Right cardiac atrium (tissue), 5 donors: ENCODE data around the gene MARK4. TPM values are rescaled to one million over a fixed set of nuclear protein-coding genes. Genes with fewer than 3 reads are reported as not detected.
"Not testable (repeated sequence)": the region's sequence is repeated elsewhere in the genome, so short reads cannot be mapped to it uniquely, and the experiment has no call there.

Experiments
- ATAC-seq, 2 donors: fragments of 200-7000 bp; cut with Tn5 transposase; one replicate each; pipeline versions ENCODE4 v1.8.0 to v1.9.1; 2020; ENCODE audit warnings: moderate library complexity in 2 of 2, mild to moderate bottlenecking in 1 of 2
- DNase-seq, 3 donors: peaks; one replicate each; pipeline ENCODE4 v3.0.0-alpha.2; 2020
- H3K27ac ChIP-seq: one replicate; pipeline ENCODE4 v1.5.1; 2013; ENCODE audit warnings: mild to moderate bottlenecking, low read length, control low read depth, moderate library complexity
- H3K27me3 ChIP-seq: one replicate; pipeline ENCODE4 v1.6.1; 2013; ENCODE audit not compliant: control insufficient read depth, insufficient read depth
- H3K4me1 ChIP-seq: one replicate; pipeline ENCODE4 v1.6.1; 2013; ENCODE audit warnings: low read length; ENCODE audit not compliant: control insufficient read depth, insufficient read depth
- H3K4me3 ChIP-seq: one replicate; pipeline ENCODE4 v1.5.1; 2013; ENCODE audit warnings: low read length, control low read depth
- H3K9me3 ChIP-seq: one replicate; pipeline ENCODE4 v1.6.1; 2013; ENCODE audit warnings: low read length; ENCODE audit not compliant: control insufficient read depth
- WGBS: extraction: QIAGEN DNeasy Blood & Tissue Kit; methylation state at CpG from one replicate; pipeline ENCODE4 v1.1.7; 2013; 5-methylcytosine and 5-hydroxymethylcytosine counted together
- intact Hi-C, 4 donors: fragments of 100-400 bp; cut with DNase I; formaldehyde crosslinking; loops; one replicate each; pipeline versions ENCODE4 v1.11.0 to v1.14.0; 2022 to 2023
- polyA plus RNA-seq: library from polyadenylated mRNA; stranded (reverse); fragments of 200-250 nt; gene quantifications from one replicate; pipeline ENCODE4 v1.2.3, GENCODE V29; 2013
- total RNA-seq, 4 donors: library from RNA; stranded (reverse); fragmentation: NEBNext Ultra II Directional; extraction: Animal tissue kit (Norgen Biotek cat#: 25700); gene quantifications; one replicate each; pipeline ENCODE4 v1.2.1, GENCODE V29; 2021
- donor health status: healthy with polysubstance abuse.
- donor health status: DM: no; HTN: yes; CAD: no.
- donor health status: DM: no; HTN: no; CAD: no.
- donor health status: DM: no; HTN: yes; CAD: no; lungs with severe emphysema.
- donor health status: DM: yes; HTN: yes; CAD: no.

The MARK4 gene
- total and polyA plus RNA-seq, 5 donors, result 21.0 to 54.5 (median 35.9) TPM

GRCh38 chr19:45218426-45218825, 32.6 kb upstream of the MARK4 start:
- H3K4me1 ChIP-seq, result peaks cover 2% of the 10 kb centered on the region
- H3K27ac ChIP-seq, result no peak overlapping the region
- intact Hi-C loops, result no loop called here
- no peak overlapping the region for H3K4me3 ChIP-seq
- whole genome bisulfite sequencing, result 66% methylated on average over 4 of the region's 4 CpGs
- no peak for ATAC-seq
- no peaks in the 10 kb centered on the region for H3K9me3 ChIP-seq
- DNase-seq, result no peak
- no peaks in the 10 kb centered on the region for H3K27me3 ChIP-seq

GRCh38 chr19:45218911-45219743, 31.9 kb upstream of the MARK4 start:
- WGBS, result 82% methylated on average over 18 of the region's 18 CpGs
- no peak overlapping the region for H3K27ac ChIP-seq
- ATAC-seq (no peak), DNase-seq (peak in 1 of 3 donors; percentile 30)
- intact Hi-C loops, result no loop called here
- no peak overlapping the region for H3K4me3 ChIP-seq
- H3K27me3 ChIP-seq, result no peaks in the 10 kb centered on the region
- no peaks in the 10 kb centered on the region for H3K9me3 ChIP-seq
- peaks cover 2% of the 10 kb centered on the region for H3K4me1 ChIP-seq

- H3K27ac ChIP-seq, result no peak overlapping the region
- H3K4me1 ChIP-seq, result no peaks in the 10 kb centered on the region
- ATAC-seq (no peak), DNase-seq (peak in 1 of 3 donors; percentile 1)
- H3K9me3 ChIP-seq, result no peaks in the 10 kb centered on the region
- intact Hi-C loops, result no loop called here
- H3K27me3 ChIP-seq, result no peaks in the 10 kb centered on the region
- H3K4me3 ChIP-seq, result no peak overlapping the region
- 95% methylated on average over 6 of the region's 6 CpGs for WGBS
Measured at GRCh38 chr19:45222724-45223123, 28.3 kb upstream of the MARK4 start.

- Histone ChIP-seq H3K27me3 (no peaks in the 10 kb centered on the region), H3K9me3 (no peaks in the 10 kb centered on the region), H3K4me3 (no peak overlapping the region), H3K27ac (no peak overlapping the region), H3K4me1 (no peaks in the 10 kb centered on the region)
- intact Hi-C loops, result no loop called here
- 96% methylated on average over 5 of the region's 5 CpGs for WGBS
- DNase-seq (peak in 1 of 3 donors; percentile 7), ATAC-seq (no peak)
Measured at GRCh38 chr19:45223879-45224278, 27.2 kb upstream of the MARK4 start.

GRCh38 chr19:45224645-45225044, 26.4 kb upstream of the MARK4 start:
- DNase-seq, result peak in 1 of 3 donors; percentile 36
- Histone ChIP-seq H3K27me3 (no peaks in the 10 kb centered on the region), H3K4me1 (no peaks in the 10 kb centered on the region), H3K27ac (no peak overlapping the region), H3K4me3 (no peak overlapping the region), H3K9me3 (no peaks in the 10 kb centered on the region)
- peak in 1 of 2 donors; percentile 23 for ATAC-seq
- WGBS, result 65% methylated on average over 11 of the region's 11 CpGs
- intact Hi-C loops, result no loop called here

GRCh38 chr19:45229056-45229455, 22.0 kb upstream of the MARK4 start:
- DNase-seq, H3K4me3 ChIP-seq, ATAC-seq, H3K27me3 ChIP-seq, H3K4me1 ChIP-seq, H3K9me3 ChIP-seq, intact Hi-C loops, H3K27ac ChIP-seq: not testable (repeated sequence)
- WGBS, result 94% methylated on average over 2 of the region's 2 CpGs

GRCh38 chr19:45231891-45232290, 19.2 kb upstream of the MARK4 start:
- intact Hi-C loops, result no loop called here

GRCh38 chr19:45234089-45234869, 16.8 kb upstream of the MARK4 start:
- H3K4me1 ChIP-seq, result no peaks in the 10 kb centered on the region
- no peak overlapping the region for H3K4me3 ChIP-seq
- no peak for ATAC-seq
- no peak overlapping the region for H3K27ac ChIP-seq
- H3K27me3 ChIP-seq, result no peaks in the 10 kb centered on the region
- WGBS, result 45% methylated on average over 93 of the region's 93 CpGs
- intact Hi-C loops, result no loop called here
- H3K9me3 ChIP-seq, result no peaks in the 10 kb centered on the region
- DNase-seq, result peak in 1 of 3 donors; percentile 52

More at GRCh38 chr19:45231891-45232290, 19.2 kb upstream of the MARK4 start:
- ATAC-seq, result no peak
- Histone ChIP-seq H3K27ac (no peak overlapping the region), H3K27me3 (no peaks in the 10 kb centered on the region), H3K4me3 (no peak overlapping the region), H3K9me3 (no peaks in the 10 kb centered on the region), H3K4me1 (no peaks in the 10 kb centered on the region)
- peak in 1 of 3 donors; percentile 0 for DNase-seq
- WGBS, result 70% methylated on average over 3 of the region's 3 CpGs

GRCh38 chr19:45235485-45235884, 15.6 kb upstream of the MARK4 start:
- Histone ChIP-seq H3K4me3 (no peak overlapping the region), H3K4me1 (no peaks in the 10 kb centered on the region), H3K27ac (no peak overlapping the region), H3K9me3 (no peaks in the 10 kb centered on the region), H3K27me3 (no peaks in the 10 kb centered on the region)
- WGBS, result 13% methylated on average over 8 of the region's 8 CpGs
- ATAC-seq (peak; percentile 61 to 84), DNase-seq (peak; percentile 45 to 66 (median 54))
- intact Hi-C loops, result no loop called here

- Histone ChIP-seq H3K27ac (no peak overlapping the region), H3K4me3 (no peak overlapping the region), H3K9me3 (no peaks in the 10 kb centered on the region), H3K4me1 (no peaks in the 10 kb centered on the region), H3K27me3 (no peaks in the 10 kb centered on the region)
- no peak for ATAC-seq
- intact Hi-C loops, result no loop called here
- WGBS, result 87% methylated on average over 25 of the region's 25 CpGs
- no peak for DNase-seq
Measured at GRCh38 chr19:45238556-45238955, 12.5 kb upstream of the MARK4 start.

GRCh38 chr19:45243144-45243732, 7.8 kb upstream of the MARK4 start:
- Histone ChIP-seq H3K9me3 (no peaks in the 10 kb centered on the region), H3K4me3 (no peak overlapping the region), H3K27me3 (no peaks in the 10 kb centered on the region), H3K27ac (no peak overlapping the region), H3K4me1 (no peaks in the 10 kb centered on the region)
- ATAC-seq, result no peak
- 78% methylated on average over 13 of the region's 13 CpGs for WGBS
- intact Hi-C loops, result loop anchor here in 2 of 4 donors (10.0 kb wide), 1 partner anchor 48 kb away; no protein-coding TSS in a partner anchor
- no peak for DNase-seq
